ENCODE results near the gene FAM163A. TPM values are rescaled to one million over a fixed set of nuclear protein-coding genes. Genes with fewer than 3 reads are reported as not detected.

Gene FAM163A
- total RNA-seq, 2 experiments from 2014 or later: not detected

DNA sequence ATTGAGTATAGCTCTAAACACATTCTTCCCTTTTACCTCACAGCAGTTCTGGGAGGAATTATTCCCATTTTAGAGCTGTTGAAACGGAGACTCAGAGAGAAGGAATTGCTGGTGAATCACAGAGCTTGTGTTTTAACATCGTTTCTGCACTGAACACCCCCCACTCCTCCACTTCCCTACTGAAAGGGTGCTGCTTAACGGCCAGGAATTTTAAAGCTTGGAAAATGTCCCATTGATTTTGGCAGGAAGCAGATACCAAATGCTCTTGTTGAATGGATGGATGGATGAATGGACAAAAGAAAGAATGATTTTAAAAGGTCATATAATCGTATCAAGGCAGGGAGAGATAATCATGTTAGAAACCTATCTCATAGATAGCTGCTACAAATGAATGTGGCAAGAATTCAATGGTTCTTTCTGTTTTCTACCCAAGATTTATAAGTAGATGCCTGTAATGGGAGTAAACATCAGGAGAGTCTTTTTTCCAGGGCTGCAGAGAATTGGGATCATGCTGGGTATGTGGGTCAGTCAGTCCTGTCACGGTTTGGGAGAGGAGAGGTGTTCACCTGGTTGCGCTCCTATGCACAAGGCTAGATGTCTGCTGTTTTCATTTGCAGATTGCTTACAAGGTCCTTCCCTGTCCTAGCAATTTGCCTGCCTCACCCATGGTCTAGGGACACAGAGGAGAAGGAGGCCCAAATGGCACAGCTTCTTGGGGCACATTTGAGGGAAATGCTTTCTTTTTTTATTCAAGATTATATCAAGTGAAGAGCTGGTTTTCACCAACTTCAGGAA lies 19.0 kb downstream of the FAM163A start:
- H3K4me3 Mint-ChIP-seq: no peak overlapping the region
- ATAC-seq (ENCODE audit: low read depth) (no peak), DNase-seq (no peak)
- H3K27me3 Mint-ChIP-seq: peaks cover 20% of the 10 kb centered on the region
- H3K9me3 Mint-ChIP-seq: no peaks in the 10 kb centered on the region
- POLR2A ChIA-PET: no interaction called here
- no peak overlapping the region for H3K27ac Mint-ChIP-seq
- H3K36me3 Mint-ChIP-seq: no peaks in the 10 kb centered on the region
- H3K4me1 Mint-ChIP-seq: no peaks in the 10 kb centered on the region

DNA sequence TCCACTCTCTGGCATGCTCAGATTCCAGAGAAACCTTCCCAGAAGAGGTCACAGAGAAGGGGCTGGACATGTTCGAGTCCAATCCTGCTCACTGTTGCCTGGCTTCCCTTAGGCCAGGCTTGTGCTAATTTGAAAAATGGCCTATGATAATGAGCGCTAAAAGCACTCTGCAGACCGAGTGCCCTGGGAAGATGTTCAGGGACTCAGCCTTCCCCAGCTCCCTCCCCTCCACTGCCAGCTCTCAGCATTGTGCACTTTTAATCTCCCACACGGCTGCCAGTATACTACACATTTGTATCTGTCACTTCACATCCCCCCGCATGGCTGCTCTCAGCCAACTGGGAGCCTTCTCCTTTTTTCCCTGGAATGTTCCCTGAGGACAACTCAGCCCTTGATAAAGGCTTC lies 24.1 kb downstream of the FAM163A start:
- H3K36me3 Mint-ChIP-seq: no peaks in the 10 kb centered on the region
- POLR2A ChIA-PET: no interaction called here
- no peak overlapping the region for H3K4me3 Mint-ChIP-seq
- ATAC-seq (ENCODE audit: low read depth): no peak
- H3K4me1 Mint-ChIP-seq: no peaks in the 10 kb centered on the region
- H3K27ac Mint-ChIP-seq: no peak overlapping the region
- no peak for DNase-seq
- H3K27me3 Mint-ChIP-seq: peaks cover 13% of the 10 kb centered on the region
- no peaks in the 10 kb centered on the region for H3K9me3 Mint-ChIP-seq

DNA sequence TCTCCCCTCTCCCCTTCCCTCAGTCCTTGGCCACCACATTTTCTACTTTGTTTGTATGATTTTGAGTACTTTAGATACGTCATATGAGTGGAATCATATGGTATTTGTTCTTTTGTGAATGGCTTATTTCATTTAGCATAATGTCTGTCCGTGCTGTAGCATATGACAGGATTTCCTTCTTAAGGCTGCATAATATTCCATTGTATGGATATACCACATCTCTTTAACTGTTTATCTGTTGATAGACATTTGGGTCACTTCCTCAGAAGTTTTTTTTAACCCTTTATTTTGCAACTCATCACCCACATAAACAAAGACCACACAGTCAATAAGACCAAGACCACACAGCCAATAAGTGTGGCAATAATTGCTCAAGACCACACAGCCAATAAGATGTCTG lies 24.9 kb downstream of the FAM163A start:
- Mint-ChIP-seq H3K36me3 (no peaks in the 10 kb centered on the region), H3K4me3 (no peak overlapping the region), H3K27me3 (peaks cover 11% of the 10 kb centered on the region), H3K27ac (no peak overlapping the region), H3K4me1 (no peaks in the 10 kb centered on the region), H3K9me3 (no peaks in the 10 kb centered on the region)
- DNase-seq (no peak), ATAC-seq (ENCODE audit: low read depth) (no peak)
- POLR2A ChIA-PET: no interaction called here

DNA sequence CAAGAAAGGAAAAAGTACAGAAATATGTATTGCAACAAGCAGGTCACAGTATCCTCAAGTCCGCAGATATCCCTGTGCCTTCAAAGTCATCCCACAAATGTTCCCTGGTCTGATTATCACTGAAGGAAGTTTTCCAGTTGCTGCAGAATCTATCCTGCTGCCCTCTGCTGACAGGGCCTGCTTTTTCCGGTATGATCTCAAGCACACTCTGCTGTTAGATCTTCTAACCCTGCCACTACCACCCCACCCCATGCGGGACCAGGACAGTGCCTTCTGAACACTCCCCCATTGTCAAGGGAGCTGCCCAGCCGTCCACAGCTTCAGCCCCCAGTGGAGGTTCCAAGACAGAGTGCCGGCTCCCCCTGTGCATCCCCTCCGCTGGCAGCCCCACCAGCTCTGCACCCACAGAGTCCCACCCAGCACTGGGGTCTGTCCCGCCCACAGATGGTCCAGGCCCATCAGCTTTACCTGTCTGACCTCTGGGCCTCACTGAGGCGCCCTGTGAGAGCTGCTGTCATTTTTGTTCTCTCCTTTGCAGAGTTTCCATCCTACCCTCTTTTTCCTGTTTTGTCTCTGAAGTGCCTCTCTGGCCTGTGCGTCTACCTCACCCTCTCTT lies 27.9 kb downstream of the FAM163A start:
- Mint-ChIP-seq H3K27me3 (peaks cover 5% of the 10 kb centered on the region), H3K4me1 (no peaks in the 10 kb centered on the region), H3K36me3 (no peaks in the 10 kb centered on the region), H3K9me3 (peaks cover 3% of the 10 kb centered on the region), H3K4me3 (no peak overlapping the region), H3K27ac (no peak overlapping the region)
- DNase-seq (no peak), ATAC-seq (ENCODE audit: low read depth) (no peak)
- POLR2A ChIA-PET: no interaction called here

DNA sequence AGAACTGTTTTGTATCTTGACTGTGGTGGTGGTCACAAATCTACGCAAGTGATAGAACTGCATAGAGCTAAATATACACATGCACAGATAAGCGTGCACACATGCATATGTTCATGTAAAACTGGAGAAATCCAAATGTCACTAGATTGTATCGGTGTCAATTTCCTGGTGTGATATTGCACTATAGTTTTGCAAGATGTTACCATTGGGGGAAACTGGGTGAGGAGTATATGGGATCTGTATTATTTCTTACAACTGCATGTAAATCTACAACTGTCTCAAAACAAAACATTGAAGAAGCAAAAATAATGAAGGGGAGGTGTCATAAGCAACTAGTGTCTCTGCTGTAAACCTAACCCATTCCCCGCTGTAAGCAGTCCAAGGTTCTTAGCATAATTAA lies 30.2 kb downstream of the FAM163A start:
- Mint-ChIP-seq H3K4me3 (no peak overlapping the region), H3K36me3 (no peaks in the 10 kb centered on the region), H3K9me3 (peaks cover 3% of the 10 kb centered on the region), H3K4me1 (no peaks in the 10 kb centered on the region), H3K27me3 (peaks cover 5% of the 10 kb centered on the region), H3K27ac (no peak overlapping the region)
- DNase-seq (no peak), ATAC-seq (ENCODE audit: low read depth) (no peak)
- POLR2A ChIA-PET: no interaction called here

DNA sequence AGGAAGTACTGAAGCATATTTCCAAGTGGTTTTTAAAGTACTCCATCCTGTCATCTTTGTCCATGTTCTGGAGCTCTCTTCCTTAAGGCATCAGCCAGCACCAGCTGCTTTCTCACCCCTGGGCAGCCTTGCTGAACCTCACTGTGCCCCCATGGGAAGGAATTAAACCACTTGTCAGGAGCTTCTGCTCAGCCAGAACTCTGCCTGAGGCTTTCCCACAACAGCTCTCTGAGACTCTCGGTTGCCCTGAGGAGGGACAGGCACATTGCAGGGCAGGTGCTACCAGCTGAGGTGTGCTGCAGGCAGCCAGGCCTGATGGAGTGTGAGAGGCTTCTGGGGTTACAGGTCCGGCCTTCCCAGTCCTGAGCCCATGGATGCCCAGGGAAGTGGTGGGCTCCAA lies 30.9 kb downstream of the FAM163A start:
- no peaks in the 10 kb centered on the region for H3K4me1 Mint-ChIP-seq
- peaks cover 3% of the 10 kb centered on the region for H3K9me3 Mint-ChIP-seq
- DNase-seq: no peak
- POLR2A ChIA-PET: no interaction called here
- H3K36me3 Mint-ChIP-seq: no peaks in the 10 kb centered on the region
- H3K27ac Mint-ChIP-seq: no peak overlapping the region
- no peak overlapping the region for H3K4me3 Mint-ChIP-seq
- ATAC-seq (ENCODE audit: low read depth): no peak
- H3K27me3 Mint-ChIP-seq: peaks cover 5% of the 10 kb centered on the region

DNA sequence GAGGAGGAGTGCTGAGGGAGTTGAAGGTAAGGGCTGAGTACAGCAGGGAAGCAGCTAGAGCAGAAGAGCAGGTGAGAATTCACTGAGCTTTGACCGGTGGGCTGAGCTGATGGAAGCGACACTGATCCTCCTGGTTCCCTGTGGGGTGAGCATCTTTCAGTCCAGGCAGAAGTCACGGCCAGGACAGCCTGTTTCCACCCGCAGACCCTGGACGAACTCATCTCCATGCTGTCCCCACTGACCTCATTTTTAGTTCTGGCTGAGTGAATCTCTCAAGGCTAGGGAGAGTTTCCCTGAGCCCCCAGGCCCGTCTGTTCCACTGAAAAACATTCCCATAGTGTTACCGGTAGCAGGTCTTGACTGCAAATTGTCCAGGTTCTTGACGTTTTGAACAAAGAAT lies 31.5 kb downstream of the FAM163A start:
- Mint-ChIP-seq H3K9me3 (peaks cover 3% of the 10 kb centered on the region), H3K4me1 (no peaks in the 10 kb centered on the region), H3K4me3 (no peak overlapping the region), H3K36me3 (no peaks in the 10 kb centered on the region), H3K27me3 (peaks cover 5% of the 10 kb centered on the region), H3K27ac (no peak overlapping the region)
- ATAC-seq (ENCODE audit: low read depth) (no peak), DNase-seq (no peak)
- POLR2A ChIA-PET: no interaction called here

DNA sequence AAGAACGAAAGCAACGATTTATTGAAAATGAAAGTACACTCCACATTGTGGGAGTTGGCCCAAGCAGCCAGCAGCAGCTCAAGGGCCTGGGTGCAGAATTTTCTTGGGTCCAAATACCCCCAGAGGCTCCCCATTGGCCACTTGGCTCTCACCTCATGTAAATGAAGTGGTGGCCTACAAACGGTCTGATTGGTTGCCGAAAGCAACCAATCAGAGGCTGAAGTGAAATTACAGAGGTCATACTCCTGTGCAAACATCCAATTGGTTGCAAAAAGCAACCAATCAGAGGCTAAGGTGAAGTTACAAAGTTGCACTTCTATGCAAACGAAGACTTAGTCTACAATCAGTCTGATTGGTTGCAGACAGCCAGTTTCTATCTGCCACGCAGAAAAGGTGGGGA lies 31.9 kb downstream of the FAM163A start:
- H3K27ac Mint-ChIP-seq: no peak overlapping the region
- DNase-seq: no peak
- H3K27me3 Mint-ChIP-seq: peaks cover 5% of the 10 kb centered on the region
- no peaks in the 10 kb centered on the region for H3K4me1 Mint-ChIP-seq
- H3K9me3 Mint-ChIP-seq: peaks cover 3% of the 10 kb centered on the region
- H3K4me3 Mint-ChIP-seq: no peak overlapping the region
- no peaks in the 10 kb centered on the region for H3K36me3 Mint-ChIP-seq
- POLR2A ChIA-PET: no interaction called here
- no peak for ATAC-seq (ENCODE audit: low read depth)

DNA sequence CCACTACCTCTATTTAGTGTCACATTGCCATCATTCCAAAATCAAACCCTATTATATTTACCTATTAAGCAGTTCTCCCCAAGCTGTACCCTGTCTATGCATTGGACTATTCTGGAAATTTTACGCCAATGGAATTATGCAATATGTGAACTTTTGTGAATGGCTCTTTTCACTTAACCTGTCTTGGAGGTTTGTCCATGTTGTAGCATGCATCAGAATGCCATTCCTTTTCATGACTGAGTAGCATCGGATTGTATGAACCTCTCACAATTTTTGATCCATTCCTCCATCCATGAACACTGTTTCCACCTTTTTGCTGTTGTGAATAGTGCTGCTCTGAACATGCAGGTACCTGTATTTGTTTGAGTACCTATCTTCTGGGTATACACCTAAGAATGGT lies 33.7 kb downstream of the FAM163A start:
- ATAC-seq (ENCODE audit: low read depth): no peak
- POLR2A ChIA-PET: no interaction called here

DNA sequence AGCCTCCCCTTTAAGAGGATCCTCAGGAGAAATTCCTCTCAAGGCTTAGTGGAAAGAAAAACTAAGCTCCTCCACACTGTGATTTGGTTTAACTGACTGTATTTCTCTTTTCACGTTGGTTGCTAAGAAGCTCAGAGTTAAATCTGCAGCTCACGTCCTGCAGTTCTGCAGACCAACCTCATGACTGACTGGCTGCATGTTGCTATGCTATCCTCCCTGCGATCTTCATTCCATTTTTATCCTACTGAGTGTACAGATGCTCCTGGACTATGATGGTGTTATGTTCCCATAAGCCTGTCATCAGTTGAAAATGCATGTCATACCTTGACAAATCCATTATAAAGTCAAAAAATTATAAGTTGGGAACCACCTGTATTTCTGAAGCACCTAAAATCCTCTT lies 34.6 kb downstream of the FAM163A start:
- H3K9me3 Mint-ChIP-seq: peaks cover 3% of the 10 kb centered on the region
- DNase-seq: no peak
- no peak overlapping the region for H3K27ac Mint-ChIP-seq

More for the DNA sequence above, 33.7 kb downstream of the FAM163A start:
- Mint-ChIP-seq H3K36me3 (no peaks in the 10 kb centered on the region), H3K4me3 (no peak overlapping the region), H3K27me3 (peaks cover 2% of the 10 kb centered on the region), H3K9me3 (peaks cover 3% of the 10 kb centered on the region), H3K4me1 (no peaks in the 10 kb centered on the region), H3K27ac (no peak overlapping the region)
- no peak for DNase-seq

DNA sequence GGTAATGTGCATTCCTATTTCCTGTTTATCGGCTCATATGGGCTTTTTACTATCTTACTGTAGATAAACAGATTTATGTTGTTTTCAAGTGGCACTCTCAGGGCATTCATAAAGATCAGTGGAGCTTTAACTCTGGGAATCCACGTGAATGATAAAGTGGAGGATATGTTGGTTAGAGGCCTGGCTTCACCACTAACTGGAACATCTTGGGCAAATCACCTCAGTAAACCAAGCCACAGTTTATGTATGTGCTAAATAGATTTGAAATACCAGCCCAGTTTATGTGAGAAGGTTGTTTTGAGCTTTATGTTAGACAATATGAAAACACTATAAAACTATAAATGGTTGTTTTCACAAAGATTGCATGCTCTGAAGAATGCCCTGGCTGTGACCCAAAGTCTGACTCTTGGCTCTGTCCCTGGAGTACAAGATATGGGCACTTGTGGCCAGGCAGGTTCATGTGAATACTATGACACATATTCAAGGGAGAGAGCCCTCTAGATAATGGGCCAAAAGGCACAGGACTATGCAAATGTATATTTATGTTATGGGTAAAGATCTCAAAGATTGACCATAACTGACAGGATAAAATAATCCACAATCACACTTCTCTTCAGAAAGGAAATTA lies 36.7 kb downstream of the FAM163A start:
- Mint-ChIP-seq H3K27me3 (peaks cover 1% of the 10 kb centered on the region), H3K36me3 (no peaks in the 10 kb centered on the region), H3K4me1 (no peaks in the 10 kb centered on the region), H3K9me3 (no peaks in the 10 kb centered on the region), H3K4me3 (no peak overlapping the region), H3K27ac (no peak overlapping the region)
- DNase-seq (no peak), ATAC-seq (ENCODE audit: low read depth) (no peak)
- POLR2A ChIA-PET: interaction anchor here (0.6 kb wide), 1 partner anchor 151 kb away, joined by 3 read pairs; no protein-coding TSS in a partner anchor

More for the DNA sequence above, 34.6 kb downstream of the FAM163A start:
- Mint-ChIP-seq H3K36me3 (no peaks in the 10 kb centered on the region), H3K4me3 (no peak overlapping the region), H3K27me3 (peaks cover 2% of the 10 kb centered on the region), H3K4me1 (no peaks in the 10 kb centered on the region)
- POLR2A ChIA-PET: no interaction called here
- ATAC-seq (ENCODE audit: low read depth): no peak

DNA sequence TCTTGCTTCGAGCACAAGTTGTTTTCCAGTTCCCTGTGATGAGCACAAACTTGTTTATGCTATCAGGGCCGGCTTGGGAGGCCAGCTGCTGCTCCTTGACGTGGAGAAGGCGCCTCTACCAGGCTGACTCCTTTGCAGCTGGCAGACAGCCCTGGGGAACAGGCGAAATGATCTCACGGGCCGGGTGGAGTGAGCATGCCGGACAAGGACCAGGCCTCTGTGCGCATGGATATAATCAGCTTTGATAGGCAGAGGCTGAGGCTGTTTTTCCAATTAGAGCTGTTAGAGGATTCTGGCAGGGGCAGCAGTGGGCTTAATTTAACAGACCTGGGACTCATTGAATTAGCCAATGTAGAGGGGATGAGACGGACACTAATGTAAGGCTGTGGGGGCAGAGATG lies 38.9 kb downstream of the FAM163A start:
- DNase-seq: no peak
- H3K27me3 Mint-ChIP-seq: peaks cover 6% of the 10 kb centered on the region
- H3K4me3 Mint-ChIP-seq: no peak overlapping the region
- no peaks in the 10 kb centered on the region for H3K4me1 Mint-ChIP-seq
- H3K36me3 Mint-ChIP-seq: no peaks in the 10 kb centered on the region
- H3K27ac Mint-ChIP-seq: no peak overlapping the region
- POLR2A ChIA-PET: no interaction called here
- ATAC-seq (ENCODE audit: low read depth): no peak
- H3K9me3 Mint-ChIP-seq: no peaks in the 10 kb centered on the region

DNA sequence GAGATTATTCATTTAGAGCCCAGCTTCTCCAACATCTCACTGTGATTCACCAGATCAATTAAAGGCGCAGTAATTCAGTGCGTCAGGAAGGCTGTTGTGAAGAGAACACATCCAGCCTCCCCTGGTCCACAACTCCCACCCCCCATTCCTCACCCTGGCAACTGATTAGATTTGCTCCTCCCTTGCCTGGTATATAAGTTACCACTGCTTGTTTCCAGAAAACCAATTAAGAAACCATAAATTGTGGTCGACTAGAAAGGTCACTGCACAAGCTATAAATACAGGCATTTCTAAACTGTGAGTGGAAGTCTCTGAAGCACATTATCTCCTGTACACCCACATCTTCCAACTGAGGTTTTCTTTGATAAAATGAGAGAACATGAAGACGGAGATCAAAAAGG lies 41.9 kb downstream of the FAM163A start:
- DNase-seq: no peak
- no peaks in the 10 kb centered on the region for H3K36me3 Mint-ChIP-seq
- peaks cover 13% of the 10 kb centered on the region for H3K27me3 Mint-ChIP-seq
- no peaks in the 10 kb centered on the region for H3K9me3 Mint-ChIP-seq
- H3K4me1 Mint-ChIP-seq: no peaks in the 10 kb centered on the region
- no peak for ATAC-seq (ENCODE audit: low read depth)
- H3K27ac Mint-ChIP-seq: no peak overlapping the region
- no peak overlapping the region for H3K4me3 Mint-ChIP-seq
- POLR2A ChIA-PET: no interaction called here

DNA sequence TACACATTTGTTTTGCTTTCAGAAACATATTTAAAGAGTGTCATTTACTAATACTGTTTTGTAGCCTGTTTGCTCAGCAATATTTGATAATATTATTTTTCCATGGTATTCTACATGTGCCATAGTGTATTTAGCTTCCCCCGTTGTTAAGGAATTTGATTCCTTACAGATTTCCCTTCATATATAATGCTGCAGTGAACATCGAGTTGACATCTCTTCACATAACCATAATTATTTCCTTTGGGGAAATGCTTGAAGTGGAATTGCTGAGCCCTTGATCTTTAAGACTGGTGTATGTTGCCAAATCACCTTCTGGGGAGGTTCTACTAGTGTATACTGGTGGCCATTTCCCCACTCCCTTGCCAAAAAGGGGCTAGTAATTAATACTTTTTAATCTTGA lies 42.6 kb downstream of the FAM163A start:
- DNase-seq: no peak
- H3K4me3 Mint-ChIP-seq: no peak overlapping the region
- ATAC-seq (ENCODE audit: low read depth): no peak
- H3K27ac Mint-ChIP-seq: no peak overlapping the region
- POLR2A ChIA-PET: no interaction called here
- no peaks in the 10 kb centered on the region for H3K36me3 Mint-ChIP-seq
- H3K4me1 Mint-ChIP-seq: no peaks in the 10 kb centered on the region
- H3K27me3 Mint-ChIP-seq: peaks cover 13% of the 10 kb centered on the region
- no peaks in the 10 kb centered on the region for H3K9me3 Mint-ChIP-seq

All from activated naive CD8-positive, alpha-beta T cell treated with anti-CD3 and anti-CD28 coated beads, Interleukin-2, amount 10 ng/mL, durations not matched to agents 7 days and 5 days (primary cell).